Spinal cord (tissue), 10 donors: ENCODE data around the gene RXRA. TPM values are rescaled to one million over a fixed set of nuclear protein-coding genes. Genes with fewer than 3 reads are reported as not detected.
A peak's percentile ranks its signal among the peaks of the same experiment; 100 is the strongest.

Experiments used
- DNase-seq, 6 donors: peaks; one replicate each; pipeline versions ENCODE4 v3.0.0 to v3.0.0-alpha.2; 2013 to 2015; ENCODE audit warnings: low spot score in 6 of 6, low read depth in 4 of 6
- H3K27ac ChIP-seq: one replicate; pipeline ENCODE4 v1.5.1; 2013; ENCODE audit warnings: low read depth, low read length, control low read depth
- H3K27me3 ChIP-seq: one replicate; pipeline ENCODE4 v1.6.1; 2013; ENCODE audit warnings: low read length; ENCODE audit not compliant: control insufficient read depth, insufficient read depth
- H3K36me3 ChIP-seq: one replicate; pipeline ENCODE4 v1.6.1; 2013; ENCODE audit warnings: low read length; ENCODE audit not compliant: control insufficient read depth, insufficient read depth
- H3K4me1 ChIP-seq: one replicate; pipeline ENCODE4 v1.6.1; 2013; ENCODE audit warnings: low read length; ENCODE audit not compliant: control insufficient read depth, insufficient read depth
- H3K4me3 ChIP-seq: one replicate; pipeline ENCODE4 v1.5.1; 2013; ENCODE audit warnings: low read depth, low read length, control low read depth
- H3K9me3 ChIP-seq: one replicate; pipeline ENCODE4 v1.6.1; 2013; ENCODE audit warnings: low read length; ENCODE audit not compliant: control insufficient read depth, insufficient read depth
- WGBS: methylation state at CpG from one replicate; pipeline ENCODE4 v1.1.5; 2013; ENCODE audit warnings: missing lambda C conversion rate; ENCODE audit not compliant: insufficient coverage; 5-methylcytosine and 5-hydroxymethylcytosine counted together
- polyA plus RNA-seq, 2 donors: library from polyadenylated mRNA; unstranded; fragments of 120-200 nt; gene quantifications; one replicate each; pipeline ENCODE4 v1.2.1, GENCODE V29; 2013; ENCODE audit not compliant: insufficient read length in 2 of 2
- total RNA-seq, 2 donors: library from RNA; depleted of rRNA in 1 of 2; stranded (reverse); fragments of 120-200 nt in 1 of 2; fragments of >200 nt in 1 of 2; gene quantifications; one replicate each; pipeline versions ENCODE4 v1.2.3 to v1.2.4, GENCODE V29; 2013 to 2014
- donor health status: healthy.

The RXRA gene
- total and polyA plus RNA-seq, 4 donors: 9.4 to 32.3 (median 26.1) TPM

DNA sequence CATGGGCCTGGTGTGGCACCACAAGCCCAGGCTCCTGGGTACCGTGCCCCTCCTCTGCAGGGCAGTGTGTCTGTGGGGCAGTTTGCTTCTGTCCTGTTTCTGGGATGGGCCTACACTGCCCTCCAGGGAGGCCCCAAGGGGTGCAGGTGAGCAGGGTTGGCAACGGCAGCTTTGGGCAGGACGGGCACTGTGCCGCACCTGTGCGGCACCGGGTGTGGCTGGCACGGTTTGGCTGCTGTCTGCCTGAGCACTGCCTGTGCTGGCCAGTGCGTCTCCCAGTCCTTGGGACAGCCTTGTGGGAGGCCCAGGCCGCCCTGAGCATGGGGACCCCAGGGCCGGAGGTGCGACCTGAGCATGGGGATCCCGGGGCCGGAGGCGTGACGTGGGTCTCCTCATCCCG lies 37.2 kb downstream of the RXRA start:
- Histone ChIP-seq H3K27ac (no peak overlapping the region), H3K4me3 (no peak overlapping the region), H3K27me3 (no peaks in the 10 kb centered on the region), H3K9me3 (no peaks in the 10 kb centered on the region), H3K4me1 (peaks cover 92% of the 10 kb centered on the region), H3K36me3 (peaks cover 40% of the 10 kb centered on the region)
- no peak for DNase-seq
- WGBS: 94% methylated on average over 12 of the region's 16 CpGs

DNA sequence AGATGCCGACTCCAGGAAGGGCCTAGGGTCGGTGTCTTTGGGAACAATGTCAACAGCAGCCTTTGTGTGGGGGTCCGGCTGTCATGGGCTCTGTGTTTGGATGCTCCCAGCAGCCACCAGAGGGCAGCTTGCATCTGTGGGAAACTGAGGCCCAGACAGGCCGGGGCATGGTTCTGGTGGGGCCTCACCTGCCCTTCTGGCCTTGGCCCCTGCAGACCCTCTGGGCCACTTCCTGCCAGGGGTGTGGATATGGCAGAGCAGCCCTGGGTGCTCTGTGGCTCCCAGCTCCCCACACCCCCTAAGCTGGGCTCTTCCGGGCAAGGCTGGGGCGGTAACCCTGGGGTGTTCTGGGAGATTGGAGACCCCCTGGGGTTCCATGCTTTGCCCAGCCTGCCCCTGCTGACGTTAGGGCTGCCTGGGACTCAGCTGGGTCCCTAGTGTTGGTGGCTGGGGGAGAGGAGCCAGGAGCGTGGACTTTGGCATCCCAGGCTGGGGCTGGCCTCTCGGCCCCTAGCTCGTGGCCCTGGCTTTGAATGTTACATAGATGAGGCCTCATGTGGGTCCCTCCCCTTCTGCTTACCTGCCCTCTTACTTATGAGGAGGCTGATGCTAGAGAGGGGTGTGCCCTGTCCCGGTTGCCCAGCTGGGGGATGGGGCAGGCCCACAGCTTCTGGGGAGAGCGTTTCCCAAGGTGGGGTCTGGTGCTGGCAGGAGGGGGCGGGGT lies 38.3 kb downstream of the RXRA start:
- Histone ChIP-seq H3K4me3 (no peak overlapping the region), H3K4me1 (peaks cover 83% of the 10 kb centered on the region), H3K9me3 (no peaks in the 10 kb centered on the region), H3K27me3 (no peaks in the 10 kb centered on the region), H3K36me3 (peaks cover 40% of the 10 kb centered on the region), H3K27ac (no peak overlapping the region)
- DNase-seq: no peak
- WGBS: 82% methylated on average over 11 of the region's 13 CpGs

DNA sequence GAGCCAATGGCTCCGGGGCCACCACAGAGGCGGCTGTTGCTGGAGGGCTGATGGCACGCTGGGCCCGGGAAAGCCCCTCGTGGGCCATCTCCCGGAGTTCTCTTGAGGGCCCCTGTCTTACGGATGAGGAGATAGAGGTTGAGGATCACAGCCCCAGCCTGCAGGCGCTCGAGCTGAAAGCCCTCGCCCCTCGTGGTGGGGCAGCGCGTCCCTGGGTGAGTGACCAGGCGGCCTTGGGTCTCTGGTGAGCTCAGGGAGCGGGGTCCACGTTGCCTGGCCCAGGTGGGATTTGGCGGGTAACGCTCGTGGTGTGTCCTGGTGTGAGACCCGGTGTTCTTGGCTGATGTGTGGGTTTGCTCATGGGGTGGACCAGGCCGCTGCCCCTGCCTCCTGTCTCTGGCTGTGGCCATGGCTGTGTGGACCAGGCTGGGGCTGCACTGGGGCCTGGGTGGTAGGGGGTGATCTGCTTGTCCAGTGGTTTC lies 38.9 kb downstream of the RXRA start:
- H3K27ac ChIP-seq: peak overlapping the region; percentile 3
- no peak overlapping the region for H3K4me3 ChIP-seq
- DNase-seq: no peak
- H3K9me3 ChIP-seq: no peaks in the 10 kb centered on the region
- no peaks in the 10 kb centered on the region for H3K27me3 ChIP-seq
- peaks cover 35% of the 10 kb centered on the region for H3K36me3 ChIP-seq
- peaks cover 84% of the 10 kb centered on the region for H3K4me1 ChIP-seq
- 89% methylated on average over 21 of the region's 21 CpGs for WGBS

DNA sequence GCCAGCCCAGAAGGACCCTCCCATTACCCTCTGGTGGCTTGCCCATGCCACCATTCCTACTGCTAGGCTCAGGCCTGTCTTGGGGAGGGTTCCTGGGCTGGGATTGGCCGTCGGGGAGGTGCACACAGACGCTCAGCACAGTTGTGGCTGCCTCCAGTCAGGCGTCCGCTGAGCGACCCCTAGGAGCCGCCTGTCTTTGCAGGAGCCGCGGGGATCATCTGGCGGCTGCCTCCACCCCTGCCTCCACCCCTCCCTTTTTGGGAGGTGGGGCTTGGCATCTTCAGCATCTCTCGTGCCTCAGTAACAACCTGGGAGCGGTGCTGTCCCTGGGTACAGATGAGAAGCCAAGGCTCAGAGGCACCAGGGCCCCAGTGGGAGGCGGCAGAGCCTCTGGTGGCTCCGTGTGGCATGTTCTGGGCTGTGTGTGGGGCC lies 39.6 kb downstream of the RXRA start:
- Histone ChIP-seq H3K4me3 (no peak overlapping the region), H3K27me3 (no peaks in the 10 kb centered on the region), H3K36me3 (peaks cover 32% of the 10 kb centered on the region), H3K4me1 (peaks cover 84% of the 10 kb centered on the region), H3K27ac (peak overlapping the region; percentile 72), H3K9me3 (no peaks in the 10 kb centered on the region)
- peak in 1 of 6 donors; percentile 76 for DNase-seq
- WGBS: 9% methylated on average over 12 of the region's 14 CpGs

DNA sequence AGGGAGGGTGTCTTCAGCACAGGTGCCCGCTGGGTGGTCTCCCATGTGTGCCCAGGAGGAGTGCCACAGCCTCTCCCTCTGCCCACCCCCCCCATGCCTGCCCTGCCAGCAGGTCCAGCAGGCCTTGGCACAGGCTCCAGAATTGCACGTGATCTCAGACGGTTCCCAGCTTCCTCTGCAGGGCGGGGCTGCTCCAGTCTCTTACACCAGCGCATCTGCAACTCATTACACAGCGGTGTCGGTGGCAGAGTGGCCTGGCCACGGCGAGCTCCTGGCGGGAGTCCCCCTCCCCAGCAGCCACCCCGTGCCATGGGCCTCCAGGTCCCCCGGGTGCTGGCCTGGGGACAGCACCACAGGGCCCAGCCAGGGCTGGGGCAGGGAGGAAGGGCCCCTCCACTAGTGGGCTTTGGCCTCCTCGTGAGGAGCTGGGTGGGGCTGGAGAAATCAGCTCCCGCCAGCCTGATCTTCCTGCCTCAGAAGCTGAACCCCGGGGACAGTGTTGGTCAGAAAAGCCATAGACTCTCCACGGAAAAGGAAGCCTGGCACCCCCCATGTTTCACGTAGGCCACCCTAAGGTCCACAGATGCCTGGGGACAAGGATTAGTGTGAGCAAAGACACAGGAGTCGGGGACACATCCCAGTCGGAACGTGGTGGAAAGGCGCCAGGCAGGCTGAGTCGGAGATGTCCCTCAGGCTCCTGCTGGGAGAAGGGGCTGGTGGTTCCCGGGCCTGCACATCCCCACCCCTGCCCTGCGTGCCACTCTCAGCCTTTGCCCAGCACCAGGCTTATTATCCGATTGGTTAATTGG lies 40.2 kb downstream of the RXRA start:
- Histone ChIP-seq H3K9me3 (no peaks in the 10 kb centered on the region), H3K27me3 (no peaks in the 10 kb centered on the region), H3K4me1 (peaks cover 84% of the 10 kb centered on the region), H3K4me3 (no peak overlapping the region), H3K27ac (peak overlapping the region; percentile 72), H3K36me3 (peaks cover 35% of the 10 kb centered on the region)
- 26% methylated on average over 17 of the region's 25 CpGs for WGBS
- peak; percentile 64 to 95 (median 74) for DNase-seq

DNA sequence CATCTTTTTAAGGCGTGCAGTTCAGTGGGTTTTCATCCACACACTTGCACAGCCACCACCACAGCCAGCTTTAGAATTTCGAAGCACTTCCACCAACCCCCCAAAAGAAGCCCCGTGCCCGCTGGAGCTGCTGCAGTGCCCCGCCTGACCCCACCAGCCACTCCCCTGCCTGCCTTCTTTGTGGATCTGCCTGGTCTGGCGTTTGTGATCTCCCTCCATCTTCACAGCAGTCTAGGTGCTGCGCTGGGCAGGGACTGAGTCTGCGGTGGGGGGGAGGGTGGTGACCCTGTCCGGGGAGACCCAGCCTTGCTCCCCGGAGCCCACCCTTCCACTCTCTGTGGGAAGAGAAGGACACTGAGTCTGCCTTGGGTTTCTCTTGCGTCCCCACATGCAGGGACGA lies 40.8 kb downstream of the RXRA start:
- H3K9me3 ChIP-seq: no peaks in the 10 kb centered on the region
- H3K4me3 ChIP-seq: no peak overlapping the region
- DNase-seq: no peak
- H3K36me3 ChIP-seq: peaks cover 39% of the 10 kb centered on the region
- peaks cover 84% of the 10 kb centered on the region for H3K4me1 ChIP-seq
- WGBS: 85% methylated on average over 5 of the region's 12 CpGs
- H3K27ac ChIP-seq: no peak overlapping the region
- no peaks in the 10 kb centered on the region for H3K27me3 ChIP-seq

DNA sequence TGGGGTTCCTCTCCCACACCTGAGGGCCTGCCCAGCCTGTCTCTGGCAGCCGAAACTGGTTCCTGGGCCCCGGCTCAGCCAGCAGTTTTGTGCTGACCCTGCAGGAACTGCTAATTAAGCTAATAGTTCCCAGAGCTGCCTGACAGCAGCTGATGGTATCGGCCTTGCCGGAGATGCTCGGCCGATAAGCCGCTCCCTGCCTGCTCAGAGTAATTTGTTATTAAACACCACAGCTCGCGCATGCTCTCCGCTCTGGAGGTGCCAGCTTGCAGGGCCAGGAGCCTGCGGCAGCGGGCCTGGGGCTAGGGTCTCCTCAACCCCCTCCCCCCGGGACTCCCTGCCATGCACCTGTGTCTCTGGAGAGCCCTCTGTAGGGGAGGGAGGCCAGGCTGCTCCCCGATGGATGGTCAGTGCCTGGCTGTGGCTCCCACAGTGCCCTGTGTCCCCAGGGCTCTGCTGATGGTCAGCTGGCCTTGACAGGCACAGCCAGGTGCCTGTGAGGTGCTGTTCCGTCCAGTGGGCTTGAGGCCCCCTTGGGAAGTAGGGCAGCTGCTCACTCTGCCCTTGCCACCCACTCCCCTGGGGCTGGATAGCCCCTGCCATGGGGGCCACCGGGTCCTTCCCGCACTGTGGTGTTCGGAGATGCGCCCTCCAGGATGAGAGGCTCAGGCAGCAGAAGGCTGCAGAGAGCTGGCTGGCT lies 41.7 kb downstream of the RXRA start:
- DNase-seq: peak in 1 of 6 donors; percentile 91
- Histone ChIP-seq H3K4me3 (no peak overlapping the region), H3K27me3 (no peaks in the 10 kb centered on the region), H3K9me3 (no peaks in the 10 kb centered on the region), H3K27ac (no peak overlapping the region), H3K36me3 (peaks cover 45% of the 10 kb centered on the region), H3K4me1 (peaks cover 84% of the 10 kb centered on the region)
- 47% methylated on average over 17 of the region's 19 CpGs for WGBS

DNA sequence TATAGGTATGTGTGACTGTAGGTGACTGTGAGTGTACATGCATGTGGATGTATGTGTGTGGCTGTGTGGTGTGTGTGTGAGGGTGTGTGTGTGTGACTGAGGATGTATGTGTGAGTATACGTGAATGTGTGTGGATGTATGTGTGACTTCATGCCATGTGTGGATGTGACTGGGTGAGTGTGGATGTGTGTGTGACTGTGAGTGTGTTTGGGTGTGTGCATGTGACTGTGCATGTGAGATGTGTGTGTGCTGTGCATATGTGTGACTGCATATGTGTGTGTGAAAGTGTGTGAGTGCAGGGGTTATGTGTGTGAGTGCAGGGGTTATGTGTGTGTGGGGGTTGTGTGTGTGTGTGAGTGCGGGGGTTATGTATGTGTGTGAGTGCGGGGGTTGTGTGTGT lies 42.3 kb downstream of the RXRA start:
- Histone ChIP-seq H3K9me3 (no peaks in the 10 kb centered on the region), H3K4me1 (peaks cover 82% of the 10 kb centered on the region), H3K36me3 (peaks cover 48% of the 10 kb centered on the region), H3K27me3 (no peaks in the 10 kb centered on the region), H3K27ac (no peak overlapping the region), H3K4me3 (no peak overlapping the region)
- DNase-seq: no peak
- WGBS: 88% methylated on average over 1 of the region's 3 CpGs

DNA sequence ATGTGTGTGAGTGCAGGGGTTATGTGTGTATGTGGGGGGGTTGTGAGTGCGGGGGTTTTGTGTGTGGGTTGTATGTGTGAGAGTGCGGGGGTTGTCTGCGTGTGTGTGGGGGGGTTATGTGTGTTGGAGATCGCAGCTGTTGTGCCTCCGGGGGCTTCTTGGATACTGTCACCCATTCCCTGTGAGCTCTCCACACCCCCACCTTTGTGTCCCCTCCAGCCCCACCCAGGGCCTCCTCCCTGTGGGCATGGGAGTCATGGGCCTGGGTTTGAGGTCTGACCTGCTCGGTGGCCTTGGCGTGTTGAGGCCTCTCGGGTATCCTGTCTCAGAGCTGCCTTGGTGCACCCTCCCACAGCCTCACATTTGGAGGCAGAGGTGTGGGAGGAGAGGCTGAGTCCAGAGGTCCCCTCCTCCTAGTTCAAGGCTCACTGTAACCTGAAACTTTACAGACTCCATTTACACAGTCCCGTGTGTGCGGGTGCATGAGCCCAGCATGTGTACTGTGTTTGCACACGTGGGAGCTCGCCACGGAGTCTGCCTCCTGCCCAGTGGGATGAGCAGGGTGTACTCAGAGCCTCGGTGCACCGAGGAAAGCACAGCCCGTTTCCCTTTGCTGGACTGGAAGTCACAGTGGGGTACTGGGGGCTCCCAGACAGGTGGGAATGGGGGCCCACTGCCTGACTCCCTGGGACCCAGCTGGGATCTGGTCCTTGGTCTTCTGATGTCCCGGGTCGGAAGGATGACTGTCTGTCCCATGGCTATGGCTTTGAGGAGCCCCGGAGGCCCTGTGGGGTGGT lies 43.4 kb downstream of the RXRA start:
- Histone ChIP-seq H3K27ac (no peak overlapping the region), H3K9me3 (no peaks in the 10 kb centered on the region), H3K4me3 (no peak overlapping the region), H3K36me3 (peaks cover 52% of the 10 kb centered on the region), H3K4me1 (peaks cover 87% of the 10 kb centered on the region), H3K27me3 (no peaks in the 10 kb centered on the region)
- WGBS: 73% methylated on average over 11 of the region's 19 CpGs
- DNase-seq: no peak
